BE2C (cell line): Measurements from ENCODE around the gene TSR3.
A peak's percentile ranks its signal among the peaks of the same experiment; 100 is the strongest.

ENCODE experiments used
- DNase-seq: peaks from one replicate; pipeline ENCODE4 v3.0.0-alpha.2; 2020
- H3K27me3 ChIP-seq: fragments of 250-450 bp; sonication (Bioruptor Pico); 2 replicates; pipeline ENCODE4 v1.5.1; 2020; ENCODE audit warnings: mild to moderate bottlenecking
- H3K36me3 ChIP-seq: fragments of 250-450 bp; sonication (Bioruptor Pico); 2 replicates; pipeline ENCODE4 v1.5.1; 2020; ENCODE audit warnings: mild to moderate bottlenecking
- H3K4me1 ChIP-seq: fragments of 250-450 bp; sonication (Bioruptor Pico); 2 replicates; pipeline ENCODE4 v1.5.1; 2020
- H3K4me3 ChIP-seq: 2 replicates; pipeline ENCODE4 v1.5.1; 2011; ENCODE audit warnings: low read depth, low read length
- H3K9me3 ChIP-seq: fragments of 250-450 bp; sonication (Bioruptor Pico); 2 replicates; pipeline ENCODE4 v1.5.1; 2020
- TF ChIP-seq, protein P1 (sequence below): IDR thresholded peaks from 2 replicates; pipeline ENCODE4 v1.5.1; 2012; ENCODE audit warnings: mild to moderate bottlenecking, low read depth, low read length

Gene TSR3

GRCh38 chr16:1379304-1380076 is 27.8 kb upstream of the TSR3 start:
- peak; percentile 86 for DNase-seq
- Histone ChIP-seq H3K27me3 (no peaks in the 10 kb centered on the region), H3K36me3 (peaks cover 2% of the 10 kb centered on the region; the same call in 1 of the 2 replicates)

GRCh38 chr16:1378804-1379303 is 27.2 kb upstream of the TSR3 start:
- peak; percentile 77 for DNase-seq
- Histone ChIP-seq H3K4me3 (peak overlapping the region; percentile 88), H3K36me3 (peaks cover 2% of the 10 kb centered on the region; the same call in 1 of the 2 replicates), H3K4me1 (peaks cover 5% of the 10 kb centered on the region; the same call in 1 of the 2 replicates), H3K27me3 (no peaks in the 10 kb centered on the region), H3K9me3 (no peaks in the 10 kb centered on the region)
- TF ChIP-seq, protein P1, sequence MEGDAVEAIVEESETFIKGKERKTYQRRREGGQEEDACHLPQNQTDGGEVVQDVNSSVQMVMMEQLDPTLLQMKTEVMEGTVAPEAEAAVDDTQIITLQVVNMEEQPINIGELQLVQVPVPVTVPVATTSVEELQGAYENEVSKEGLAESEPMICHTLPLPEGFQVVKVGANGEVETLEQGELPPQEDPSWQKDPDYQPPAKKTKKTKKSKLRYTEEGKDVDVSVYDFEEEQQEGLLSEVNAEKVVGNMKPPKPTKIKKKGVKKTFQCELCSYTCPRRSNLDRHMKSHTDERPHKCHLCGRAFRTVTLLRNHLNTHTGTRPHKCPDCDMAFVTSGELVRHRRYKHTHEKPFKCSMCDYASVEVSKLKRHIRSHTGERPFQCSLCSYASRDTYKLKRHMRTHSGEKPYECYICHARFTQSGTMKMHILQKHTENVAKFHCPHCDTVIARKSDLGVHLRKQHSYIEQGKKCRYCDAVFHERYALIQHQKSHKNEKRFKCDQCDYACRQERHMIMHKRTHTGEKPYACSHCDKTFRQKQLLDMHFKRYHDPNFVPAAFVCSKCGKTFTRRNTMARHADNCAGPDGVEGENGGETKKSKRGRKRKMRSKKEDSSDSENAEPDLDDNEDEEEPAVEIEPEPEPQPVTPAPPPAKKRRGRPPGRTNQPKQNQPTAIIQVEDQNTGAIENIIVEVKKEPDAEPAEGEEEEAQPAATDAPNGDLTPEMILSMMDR: no peak

More at GRCh38 chr16:1379304-1380076, 27.8 kb upstream of the TSR3 start:
- H3K4me3 ChIP-seq: peak overlapping the region; percentile 88
- no peaks in the 10 kb centered on the region for H3K9me3 ChIP-seq
- TF ChIP-seq, protein P1: no peak
- peaks cover 5% of the 10 kb centered on the region; the same call in 1 of the 2 replicates for H3K4me1 ChIP-seq

DNA sequence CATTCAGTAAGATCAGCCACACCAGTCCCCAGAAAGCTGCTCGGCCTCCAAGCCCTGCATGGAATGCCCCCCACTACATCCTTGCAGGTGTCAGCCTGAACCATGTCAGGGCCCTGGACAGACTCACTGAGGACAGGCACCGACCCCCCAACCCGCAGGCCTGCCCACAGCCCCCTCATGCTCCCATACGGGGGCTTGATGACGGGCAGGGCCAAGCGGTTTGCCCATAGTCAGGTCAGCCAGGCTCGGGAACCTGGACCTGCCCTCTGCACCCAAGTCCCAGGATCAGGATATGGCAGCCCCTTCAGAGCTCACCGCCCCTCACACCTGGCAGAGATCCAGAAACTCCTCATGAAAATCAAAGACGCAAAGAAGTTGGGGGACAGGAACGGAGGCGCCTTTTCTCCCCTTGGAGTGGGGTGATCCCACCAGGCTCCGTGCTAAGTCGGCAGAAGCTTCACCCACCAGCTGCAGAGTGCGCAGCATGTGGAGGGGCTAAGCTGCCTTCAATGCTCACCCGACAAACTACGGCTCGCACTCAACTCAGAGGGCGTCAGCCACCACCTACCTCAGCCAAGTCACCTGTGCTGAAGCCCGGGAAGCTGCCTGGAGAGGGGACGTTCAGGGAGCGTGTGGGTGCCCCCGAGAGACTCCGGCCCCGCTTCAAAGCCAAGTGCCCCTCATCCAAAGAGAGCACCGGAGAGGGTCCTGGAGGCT is 26.6 kb upstream of the TSR3 start:
- Histone ChIP-seq H3K4me1 (peaks cover 5% of the 10 kb centered on the region; the same call in 1 of the 2 replicates), H3K27me3 (no peaks in the 10 kb centered on the region), H3K36me3 (peaks cover 2% of the 10 kb centered on the region; the same call in 1 of the 2 replicates), H3K4me3 (peak overlapping the region; percentile 88), H3K9me3 (no peaks in the 10 kb centered on the region)
- TF ChIP-seq, protein P1: no peak
- no peak for DNase-seq

GRCh38 chr16:1377406-1378010 is 25.8 kb upstream of the TSR3 start:
- H3K36me3 ChIP-seq: peaks cover 2% of the 10 kb centered on the region; the same call in 1 of the 2 replicates
- no peak for DNase-seq
- H3K4me3 ChIP-seq: peak overlapping the region; percentile 88
- peaks cover 5% of the 10 kb centered on the region; the same call in 1 of the 2 replicates for H3K4me1 ChIP-seq
- TF ChIP-seq, protein P1: no peak
- H3K27me3 ChIP-seq: no peaks in the 10 kb centered on the region
- H3K9me3 ChIP-seq: no peaks in the 10 kb centered on the region

DNA sequence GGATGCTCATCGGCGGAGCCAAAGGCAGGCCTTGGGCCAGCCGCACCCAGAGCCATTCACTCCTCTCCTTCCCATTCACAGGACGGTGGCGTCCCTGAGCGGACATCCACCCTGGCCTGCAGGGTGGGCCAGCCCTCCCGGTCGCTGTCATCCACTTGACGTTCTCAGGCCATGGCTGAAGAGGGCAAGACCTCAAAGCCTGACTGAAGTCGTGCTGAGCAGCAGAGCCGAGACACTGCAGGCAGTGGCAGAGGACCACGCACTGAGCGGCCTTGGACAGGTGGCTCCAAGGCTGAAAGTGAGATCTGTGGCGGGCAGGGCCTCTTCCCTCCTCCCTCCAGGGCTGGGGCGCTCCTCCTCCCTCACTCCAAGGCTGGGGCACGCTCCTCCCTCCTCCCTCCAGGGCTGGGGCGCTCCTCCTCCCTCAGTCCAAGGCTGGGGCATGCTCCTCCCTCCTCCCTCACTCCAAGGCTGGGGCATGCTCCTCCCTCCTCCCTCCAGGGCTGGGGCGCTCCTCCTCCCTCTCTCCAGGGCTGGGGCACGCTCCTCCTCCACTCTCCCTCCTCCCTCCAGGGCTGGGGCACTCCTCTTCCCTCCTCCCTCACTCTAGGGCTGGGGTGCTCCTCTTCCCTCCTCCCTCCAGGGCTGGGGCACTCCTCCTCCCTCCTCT is 24.2 kb upstream of the TSR3 start:
- Histone ChIP-seq H3K27me3 (no peaks in the 10 kb centered on the region), H3K4me1 (peaks cover 5% of the 10 kb centered on the region; the same call in 1 of the 2 replicates), H3K36me3 (peaks cover 6% of the 10 kb centered on the region; the same call in 1 of the 2 replicates), H3K9me3 (no peaks in the 10 kb centered on the region), H3K4me3 (no peak overlapping the region)
- no peak for DNase-seq
- TF ChIP-seq, protein P1: no peak
